Activated CD8-positive, alpha-beta memory T cell treated with anti-CD3 and anti-CD28 coated beads, Interleukin-2, amount 50 U/mL, for 4 hours (primary cell): ENCODE results near the gene ESCO1.
"Not testable (repeated sequence)": the region's sequence is repeated elsewhere in the genome, so short reads cannot be mapped to it uniquely, and the experiment has no call there.

Source experiments
- DNase-seq: peaks from one replicate; pipeline ENCODE4 v3.0.0-alpha.2; 2020

Gene ESCO1, protein sequence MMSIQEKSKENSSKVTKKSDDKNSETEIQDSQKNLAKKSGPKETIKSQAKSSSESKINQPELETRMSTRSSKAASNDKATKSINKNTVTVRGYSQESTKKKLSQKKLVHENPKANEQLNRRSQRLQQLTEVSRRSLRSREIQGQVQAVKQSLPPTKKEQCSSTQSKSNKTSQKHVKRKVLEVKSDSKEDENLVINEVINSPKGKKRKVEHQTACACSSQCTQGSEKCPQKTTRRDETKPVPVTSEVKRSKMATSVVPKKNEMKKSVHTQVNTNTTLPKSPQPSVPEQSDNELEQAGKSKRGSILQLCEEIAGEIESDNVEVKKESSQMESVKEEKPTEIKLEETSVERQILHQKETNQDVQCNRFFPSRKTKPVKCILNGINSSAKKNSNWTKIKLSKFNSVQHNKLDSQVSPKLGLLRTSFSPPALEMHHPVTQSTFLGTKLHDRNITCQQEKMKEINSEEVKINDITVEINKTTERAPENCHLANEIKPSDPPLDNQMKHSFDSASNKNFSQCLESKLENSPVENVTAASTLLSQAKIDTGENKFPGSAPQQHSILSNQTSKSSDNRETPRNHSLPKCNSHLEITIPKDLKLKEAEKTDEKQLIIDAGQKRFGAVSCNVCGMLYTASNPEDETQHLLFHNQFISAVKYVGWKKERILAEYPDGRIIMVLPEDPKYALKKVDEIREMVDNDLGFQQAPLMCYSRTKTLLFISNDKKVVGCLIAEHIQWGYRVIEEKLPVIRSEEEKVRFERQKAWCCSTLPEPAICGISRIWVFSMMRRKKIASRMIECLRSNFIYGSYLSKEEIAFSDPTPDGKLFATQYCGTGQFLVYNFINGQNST

GRCh38 chr18:21600526-21601410 lies at the start of gene ESCO1:
Gene ESCO1 (minus strand): TSS chr18:21600704. CDS start chr18:21574843, 25,861 bp downstream.
- DNase-seq, result peak; percentile 90

DNA sequence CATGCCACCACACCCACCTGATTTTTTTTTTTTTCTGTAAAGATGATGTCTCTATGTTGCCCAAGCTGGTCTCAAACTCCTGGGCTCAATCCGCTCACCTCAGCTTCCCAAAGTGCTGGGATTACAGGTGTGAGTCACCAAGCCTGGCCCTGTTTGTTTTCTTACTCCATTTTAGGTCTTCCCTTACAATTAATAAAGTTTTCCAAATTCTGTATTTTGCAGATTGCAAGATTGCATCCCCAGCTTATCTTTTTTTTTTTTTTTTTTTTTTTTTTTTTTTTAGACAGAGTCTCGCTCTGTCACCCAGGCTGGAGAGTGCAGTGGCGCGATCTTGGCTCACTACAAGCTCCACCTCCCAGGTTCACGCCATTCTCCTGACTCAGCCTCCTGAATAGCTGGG lies 39.9 kb upstream of the ESCO1 start:
- not testable (repeated sequence) for DNase-seq

DNA sequence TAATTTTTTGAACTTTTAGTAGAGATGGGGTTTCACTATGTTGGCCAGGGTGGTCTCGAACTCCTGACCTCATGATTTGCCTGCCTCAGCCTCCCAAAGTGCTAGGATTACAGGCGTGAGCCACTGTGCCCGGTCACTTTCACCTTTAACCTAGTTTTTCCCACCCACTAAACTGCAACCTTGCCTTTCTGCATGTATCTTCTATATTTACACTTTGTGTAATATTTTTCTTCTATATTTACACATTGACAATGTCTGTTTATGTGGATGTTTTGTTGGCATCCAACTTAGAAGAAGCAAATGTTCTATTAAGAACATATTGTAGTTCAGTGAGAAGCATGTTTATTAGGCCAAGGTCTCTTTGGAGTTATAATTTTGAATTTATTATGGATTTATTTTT lies 38.3 kb upstream of the ESCO1 start:
- DNase-seq, result no peak

DNA sequence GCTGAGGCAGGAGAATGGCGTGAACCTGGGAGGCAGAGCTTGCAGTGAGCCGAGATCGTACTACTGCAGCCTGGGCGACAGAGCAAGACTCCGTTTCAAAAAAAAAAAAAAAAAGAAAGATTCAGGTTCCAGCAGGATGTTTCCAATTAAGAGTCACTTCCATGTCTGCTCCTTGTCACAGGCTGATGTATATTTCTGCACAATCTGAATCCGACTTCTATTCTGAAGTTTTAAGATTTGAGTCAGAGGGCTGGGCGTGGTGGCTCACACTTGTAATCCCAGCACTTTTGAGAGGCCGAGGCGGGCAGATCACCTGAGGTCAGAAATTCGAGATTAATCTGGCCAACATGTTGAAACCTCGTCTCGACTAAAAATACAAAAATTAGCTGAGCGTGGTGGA lies 36.3 kb upstream of the ESCO1 start:
- DNase-seq, result no peak

GRCh38 chr18:21634588-21635199 lies 34.2 kb upstream of the ESCO1 start:
- no peak for DNase-seq

DNA sequence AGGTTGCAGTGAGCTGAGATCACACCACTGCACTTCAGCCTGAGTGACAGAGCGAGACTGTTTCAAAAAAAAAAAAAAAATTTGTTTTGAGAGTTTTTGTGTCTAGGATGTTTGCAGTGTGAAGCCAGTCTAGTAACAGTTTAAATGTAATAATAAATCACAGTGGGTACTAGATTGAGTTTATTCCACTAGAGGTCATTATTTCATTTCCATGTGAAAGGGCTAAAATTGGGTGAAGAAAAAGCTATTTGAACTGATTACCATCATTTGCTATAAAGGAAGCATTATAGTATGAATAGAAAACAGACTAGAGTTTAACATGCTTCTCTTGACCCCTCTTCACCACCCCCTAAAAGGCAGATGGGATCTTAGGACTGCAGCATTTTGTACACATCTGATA lies 31.9 kb upstream of the ESCO1 start:
- DNase-seq, result no peak

GRCh38 chr18:21629089-21629832 lies 28.8 kb upstream of the ESCO1 start:
- no peak for DNase-seq

GRCh38 chr18:21621640-21622039 lies 21.1 kb upstream of the ESCO1 start:
- DNase-seq, result not testable (repeated sequence)

DNA sequence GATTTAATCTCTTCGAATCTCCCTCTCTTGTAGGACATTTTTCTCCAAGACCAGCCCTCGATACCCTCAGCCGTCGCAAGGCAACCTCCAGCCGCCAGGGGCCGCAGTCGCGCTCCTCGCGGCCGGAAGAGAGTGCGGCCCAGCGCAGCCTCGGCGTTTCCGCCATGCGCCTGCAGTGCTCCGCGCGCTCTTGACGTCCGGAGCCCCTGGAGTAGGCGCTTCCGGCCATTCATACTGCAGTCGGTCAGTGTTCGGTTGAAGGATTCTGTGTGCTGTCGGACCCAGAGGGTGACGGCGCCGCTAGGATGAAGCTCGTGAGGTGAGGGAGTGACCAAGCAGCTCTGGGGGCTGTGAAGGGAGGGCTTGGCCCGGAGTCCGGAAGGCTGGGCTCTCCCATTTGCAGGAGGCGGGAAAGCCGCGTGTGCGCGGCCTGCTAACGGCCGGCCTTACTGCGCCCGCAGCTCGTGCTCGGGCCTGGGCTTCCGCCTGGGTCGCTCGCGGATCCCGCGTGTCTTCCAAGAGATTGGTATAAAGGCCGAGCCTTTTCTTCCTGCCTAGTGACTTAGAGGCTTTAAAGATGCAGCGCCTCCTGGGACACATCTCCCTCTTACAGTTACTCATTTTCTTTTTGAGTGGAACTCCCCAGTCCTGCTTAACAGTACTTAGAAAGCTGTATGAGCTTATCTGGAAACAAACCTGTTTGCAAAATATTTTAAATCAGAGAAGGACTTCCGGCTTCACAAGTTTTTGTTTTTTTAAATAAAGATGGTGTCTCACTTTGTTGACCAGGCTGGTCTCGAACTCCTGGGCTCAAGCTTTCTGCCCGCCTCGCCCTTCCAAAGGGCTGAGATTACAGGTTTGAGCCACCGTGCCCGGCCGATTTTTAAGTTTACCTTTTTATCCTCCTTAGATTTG lies 11.9 kb upstream of the ESCO1 start, which contains the start of gene SNRPD1:
TSS of gene SNRPD1 (plus strand) at position 190 of the 915 bp plus-strand sequence. CDS start at position 306, 116 bp downstream.
- DNase-seq, result peak; percentile 88

GRCh38 chr18:21611401-21612124 lies 11.1 kb upstream of the ESCO1 start:
- not testable (repeated sequence) for DNase-seq

DNA sequence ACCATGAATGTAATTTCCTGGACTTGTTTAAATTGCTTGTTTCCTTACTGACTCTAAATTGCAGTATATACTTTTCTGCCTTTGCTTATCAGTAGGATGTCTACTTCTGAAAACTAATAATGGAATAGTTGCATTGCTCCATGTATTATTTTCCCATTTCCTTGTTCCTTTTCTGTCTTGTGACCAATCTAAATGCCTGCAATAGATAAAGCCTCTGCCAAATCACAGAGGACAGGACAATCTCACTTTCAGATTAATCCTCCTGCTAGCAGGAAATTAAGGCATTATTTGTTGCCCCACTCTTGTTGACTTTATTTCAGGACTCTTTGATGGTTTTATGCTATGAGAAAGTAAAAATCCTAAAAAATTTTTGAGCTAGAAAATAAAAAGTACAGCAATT lies 4.7 kb upstream of the ESCO1 start:
- no peak for DNase-seq

GRCh38 chr18:21604671-21605070 lies 4.2 kb upstream of the ESCO1 start:
- no peak for DNase-seq

DNA sequence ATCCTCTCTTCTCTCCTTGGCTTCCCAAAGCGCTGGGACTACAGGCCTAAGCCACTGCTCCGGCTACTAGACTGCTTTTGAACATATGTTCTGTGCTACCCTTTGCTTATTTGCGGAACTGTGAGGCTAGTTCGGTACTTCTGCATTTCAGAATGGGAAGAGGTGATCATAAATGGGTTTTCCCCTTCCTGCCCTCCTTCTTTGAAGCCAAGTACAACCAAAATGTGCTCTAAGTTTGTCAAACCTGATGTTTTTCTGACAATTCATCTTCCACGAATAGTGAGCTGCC lies 1.7 kb upstream of the ESCO1 start:
- no peak for DNase-seq

GRCh38 chr18:21599585-21600525 lies 649 bp downstream of the ESCO1 start:
- no peak for DNase-seq

- no peak for DNase-seq
Observed at GRCh38 chr18:21598726-21599584, 1.5 kb downstream of the ESCO1 start.

DNA sequence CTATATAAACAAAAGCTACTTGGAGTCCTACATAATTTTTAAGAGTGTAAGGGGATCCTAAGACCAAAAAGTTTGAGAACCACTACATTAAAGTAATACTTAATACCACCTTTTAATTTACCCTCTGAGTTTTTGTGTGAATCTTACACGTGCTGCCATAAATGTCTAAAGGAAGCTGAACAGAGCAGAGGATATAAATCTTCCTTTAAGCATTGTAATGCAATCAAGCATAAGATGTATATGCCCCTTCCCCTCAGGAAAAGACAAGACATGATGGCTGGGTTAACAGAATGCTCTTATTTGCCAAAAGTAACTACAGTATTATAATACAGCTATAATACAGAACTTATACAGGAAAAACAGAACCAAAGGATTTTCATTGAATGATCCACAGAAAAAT lies 2.9 kb downstream of the ESCO1 start:
- no peak for DNase-seq

- no peak for DNase-seq
Observed at GRCh38 chr18:21593540-21594257, 6.8 kb downstream of the ESCO1 start.
